Uterus (tissue), 2 donors: ENCODE measurements around the gene POLD4.

Experiments
- POLR2A ChIP-seq, 2 donors: fragments of 450-650 bp; IDR thresholded peaks; one replicate each; pipeline ENCODE4 v1.6.1; 2016; ENCODE audit warnings: antibody characterized with exemption in 2 of 2, mild to moderate bottlenecking in 1 of 2, moderate library complexity in 1 of 2
- TF ChIP-seq, protein P1 (sequence below), 4 experiments: fragments of 200-600 bp in 2 of 4; fragments of 450-650 bp in 2 of 4; sonication (generic) in 2 of 4; IDR thresholded peaks; one replicate each; pipeline ENCODE4 v1.5.1; 2016 to 2019; ENCODE audit warnings: antibody characterized with exemption in 4 of 4, mild to moderate bottlenecking in 2 of 4, moderate library complexity in 1 of 4

DNA sequence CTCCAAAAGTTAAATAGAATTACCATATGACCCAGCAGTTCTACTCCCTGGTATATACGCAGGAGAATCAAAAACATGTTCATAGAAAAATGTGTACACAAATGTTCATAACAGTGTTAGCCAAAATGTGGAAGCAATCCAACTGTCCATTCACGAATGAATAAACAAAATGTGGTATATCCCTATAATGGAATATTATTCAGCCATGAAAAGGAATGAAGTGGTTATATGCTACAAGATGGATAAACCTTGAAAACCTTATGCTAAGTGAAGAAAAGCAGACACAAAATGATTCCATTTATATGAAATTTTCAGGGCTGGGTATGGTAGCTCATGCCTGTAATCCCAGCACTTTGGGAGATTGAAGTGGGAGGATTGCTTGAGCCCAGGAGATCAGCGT, 16.1 kb downstream of the POLD4 start:
- TF ChIP-seq POLR2A (IDR thresholded peaks at IDR 0.05) = no peak
- TF ChIP-seq, protein P1, sequence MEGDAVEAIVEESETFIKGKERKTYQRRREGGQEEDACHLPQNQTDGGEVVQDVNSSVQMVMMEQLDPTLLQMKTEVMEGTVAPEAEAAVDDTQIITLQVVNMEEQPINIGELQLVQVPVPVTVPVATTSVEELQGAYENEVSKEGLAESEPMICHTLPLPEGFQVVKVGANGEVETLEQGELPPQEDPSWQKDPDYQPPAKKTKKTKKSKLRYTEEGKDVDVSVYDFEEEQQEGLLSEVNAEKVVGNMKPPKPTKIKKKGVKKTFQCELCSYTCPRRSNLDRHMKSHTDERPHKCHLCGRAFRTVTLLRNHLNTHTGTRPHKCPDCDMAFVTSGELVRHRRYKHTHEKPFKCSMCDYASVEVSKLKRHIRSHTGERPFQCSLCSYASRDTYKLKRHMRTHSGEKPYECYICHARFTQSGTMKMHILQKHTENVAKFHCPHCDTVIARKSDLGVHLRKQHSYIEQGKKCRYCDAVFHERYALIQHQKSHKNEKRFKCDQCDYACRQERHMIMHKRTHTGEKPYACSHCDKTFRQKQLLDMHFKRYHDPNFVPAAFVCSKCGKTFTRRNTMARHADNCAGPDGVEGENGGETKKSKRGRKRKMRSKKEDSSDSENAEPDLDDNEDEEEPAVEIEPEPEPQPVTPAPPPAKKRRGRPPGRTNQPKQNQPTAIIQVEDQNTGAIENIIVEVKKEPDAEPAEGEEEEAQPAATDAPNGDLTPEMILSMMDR (IDR thresholded peaks at IDR 0.05) = no peak
